Right cardiac atrium (tissue), 5 donors: ENCODE data around the gene LAMA4. TPM values are rescaled to one million over a fixed set of nuclear protein-coding genes. Genes with fewer than 3 reads are reported as not detected.
A peak's percentile ranks its signal among the peaks of the same experiment; 100 is the strongest.

Source experiments
- ATAC-seq, 2 donors: fragments of 200-7000 bp; cut with Tn5 transposase; one replicate each; pipeline versions ENCODE4 v1.8.0 to v1.9.1; 2020; ENCODE audit warnings: moderate library complexity in 2 of 2, mild to moderate bottlenecking in 1 of 2
- DNase-seq, 3 donors: peaks; one replicate each; pipeline ENCODE4 v3.0.0-alpha.2; 2020
- H3K27ac ChIP-seq: one replicate; pipeline ENCODE4 v1.5.1; 2013; ENCODE audit warnings: mild to moderate bottlenecking, low read length, control low read depth, moderate library complexity
- H3K27me3 ChIP-seq: one replicate; pipeline ENCODE4 v1.6.1; 2013; ENCODE audit not compliant: control insufficient read depth, insufficient read depth
- H3K4me1 ChIP-seq: one replicate; pipeline ENCODE4 v1.6.1; 2013; ENCODE audit warnings: low read length; ENCODE audit not compliant: control insufficient read depth, insufficient read depth
- H3K4me3 ChIP-seq: one replicate; pipeline ENCODE4 v1.5.1; 2013; ENCODE audit warnings: low read length, control low read depth
- H3K9me3 ChIP-seq: one replicate; pipeline ENCODE4 v1.6.1; 2013; ENCODE audit warnings: low read length; ENCODE audit not compliant: control insufficient read depth
- WGBS: extraction: QIAGEN DNeasy Blood & Tissue Kit; methylation state at CpG from one replicate; pipeline ENCODE4 v1.1.7; 2013; 5-methylcytosine and 5-hydroxymethylcytosine counted together
- intact Hi-C, 4 donors: fragments of 100-400 bp; cut with DNase I; formaldehyde crosslinking; loops; one replicate each; pipeline versions ENCODE4 v1.11.0 to v1.14.0; 2022 to 2023
- polyA plus RNA-seq: library from polyadenylated mRNA; stranded (reverse); fragments of 200-250 nt; gene quantifications from one replicate; pipeline ENCODE4 v1.2.3, GENCODE V29; 2013
- total RNA-seq, 4 donors: library from RNA; stranded (reverse); fragmentation: NEBNext Ultra II Directional; extraction: Animal tissue kit (Norgen Biotek cat#: 25700); gene quantifications; one replicate each; pipeline ENCODE4 v1.2.1, GENCODE V29; 2021
- donor health status: healthy with polysubstance abuse.
- donor health status: DM: no; HTN: yes; CAD: no.
- donor health status: DM: no; HTN: no; CAD: no.
- donor health status: DM: no; HTN: yes; CAD: no; lungs with severe emphysema.
- donor health status: DM: yes; HTN: yes; CAD: no.

The LAMA4 gene
- total and polyA plus RNA-seq, 5 donors: 24.2 to 45.8 (median 33.3) TPM

- ATAC-seq (no peak), DNase-seq (no peak)
- H3K4me1 ChIP-seq: peaks cover 4% of the 10 kb centered on the region
- H3K27ac ChIP-seq: no peak overlapping the region
- no peak overlapping the region for H3K4me3 ChIP-seq
- H3K27me3 ChIP-seq: no peaks in the 10 kb centered on the region
- intact Hi-C loops: loop anchor here (5.0 to 10.0 kb wide), 6 partner anchors 70 to 190 kb away; partner anchors contain the start of gene LAMA4 (in 1 of the 4)
- no peaks in the 10 kb centered on the region for H3K9me3 ChIP-seq
- WGBS: 85% methylated on average over 9 of the region's 9 CpGs
Measured at GRCh38 chr6:112184951-112185350, 69.4 kb downstream of the LAMA4 start.

- DNase-seq (no peak), ATAC-seq (no peak)
- Histone ChIP-seq H3K4me1 (no peaks in the 10 kb centered on the region), H3K27me3 (no peaks in the 10 kb centered on the region), H3K4me3 (no peak overlapping the region), H3K9me3 (no peaks in the 10 kb centered on the region), H3K27ac (no peak overlapping the region)
- 66% methylated on average over 3 of the region's 3 CpGs for WGBS
- intact Hi-C loops: loop anchor here (5.0 to 10.0 kb wide), 6 partner anchors 72 to 192 kb away; partner anchors contain the start of gene LAMA4 (in 1 of the 4)
Measured at GRCh38 chr6:112183271-112183671, 71.1 kb downstream of the LAMA4 start.

GRCh38 chr6:112181130-112181529 lies 73.2 kb downstream of the LAMA4 start:
- intact Hi-C loops: loop anchor here (2.0 to 10.0 kb wide), 8 partner anchors 74 to 194 kb away; partner anchors contain the start of gene LAMA4 (in 1 of the 4)
- ATAC-seq (peak in 1 of 2 donors; percentile 48), DNase-seq (no peak)
- Histone ChIP-seq H3K4me1 (no peaks in the 10 kb centered on the region), H3K4me3 (no peak overlapping the region), H3K9me3 (no peaks in the 10 kb centered on the region), H3K27me3 (no peaks in the 10 kb centered on the region), H3K27ac (no peak overlapping the region)
- WGBS: 57% methylated on average over 5 of the region's 5 CpGs

GRCh38 chr6:112180095-112180820 lies 74.1 kb downstream of the LAMA4 start:
- 61% methylated on average over 6 of the region's 6 CpGs for WGBS
- intact Hi-C loops: loop anchor here (2.0 to 10.0 kb wide), 8 partner anchors 75 to 195 kb away; partner anchors contain the start of gene LAMA4 (in 1 of the 4)
- no peaks in the 10 kb centered on the region for H3K9me3 ChIP-seq
- H3K4me3 ChIP-seq: no peak overlapping the region
- no peaks in the 10 kb centered on the region for H3K27me3 ChIP-seq
- no peak overlapping the region for H3K27ac ChIP-seq
- H3K4me1 ChIP-seq: no peaks in the 10 kb centered on the region
- DNase-seq: no peak
- ATAC-seq: peak; percentile 65 to 72

- H3K27ac ChIP-seq: no peak overlapping the region
- intact Hi-C loops: loop anchor here (2.0 to 10.0 kb wide), 8 partner anchors 75 to 195 kb away; partner anchors contain the start of gene LAMA4 (in 1 of the 4)
- no peak for ATAC-seq
Measured at GRCh38 chr6:112179631-112180030, 74.7 kb downstream of the LAMA4 start.

GRCh38 chr6:112178846-112179245 lies 75.5 kb downstream of the LAMA4 start:
- Histone ChIP-seq H3K9me3 (no peaks in the 10 kb centered on the region), H3K27ac (no peak overlapping the region), H3K27me3 (no peaks in the 10 kb centered on the region), H3K4me3 (no peak overlapping the region), H3K4me1 (no peaks in the 10 kb centered on the region)
- intact Hi-C loops: no loop called here
- ATAC-seq: no peak
- no peak for DNase-seq
- WGBS: 87% methylated on average over 2 of the region's 2 CpGs

More at GRCh38 chr6:112179631-112180030, 74.7 kb downstream of the LAMA4 start:
- no peaks in the 10 kb centered on the region for H3K9me3 ChIP-seq
- 81% methylated on average over 3 of the region's 3 CpGs for WGBS
- DNase-seq: no peak
- H3K4me1 ChIP-seq: no peaks in the 10 kb centered on the region
- no peaks in the 10 kb centered on the region for H3K27me3 ChIP-seq
- no peak overlapping the region for H3K4me3 ChIP-seq

GRCh38 chr6:112177092-112177491 lies 77.3 kb downstream of the LAMA4 start:
- no peak for ATAC-seq
- Histone ChIP-seq H3K4me1 (no peaks in the 10 kb centered on the region), H3K27me3 (no peaks in the 10 kb centered on the region), H3K27ac (no peak overlapping the region), H3K9me3 (no peaks in the 10 kb centered on the region), H3K4me3 (no peak overlapping the region)
- intact Hi-C loops: no loop called here
- 98% methylated on average over 1 of the region's 1 CpG for WGBS
- no peak for DNase-seq

- no peak overlapping the region for H3K4me3 ChIP-seq
- no peaks in the 10 kb centered on the region for H3K4me1 ChIP-seq
- ATAC-seq: no peak
- no peak overlapping the region for H3K27ac ChIP-seq
- intact Hi-C loops: no loop called here
- H3K9me3 ChIP-seq: no peaks in the 10 kb centered on the region
- DNase-seq: no peak
- no peaks in the 10 kb centered on the region for H3K27me3 ChIP-seq
- 58% methylated on average over 4 of the region's 4 CpGs for WGBS
Measured at GRCh38 chr6:112176175-112176574, 78.2 kb downstream of the LAMA4 start.

GRCh38 chr6:112173221-112173804 lies 81.1 kb downstream of the LAMA4 start:
- no peak for ATAC-seq

GRCh38 chr6:112172540-112172939 lies 81.8 kb downstream of the LAMA4 start:
- Histone ChIP-seq H3K27ac (no peak overlapping the region), H3K4me1 (no peaks in the 10 kb centered on the region), H3K4me3 (no peak overlapping the region), H3K9me3 (no peaks in the 10 kb centered on the region), H3K27me3 (no peaks in the 10 kb centered on the region)
- peak in 1 of 2 donors; percentile 32 for ATAC-seq
- intact Hi-C loops: no loop called here
- no peak for DNase-seq
- WGBS: 66% methylated on average over 7 of the region's 7 CpGs

More at GRCh38 chr6:112173221-112173804, 81.1 kb downstream of the LAMA4 start:
- DNase-seq: no peak
- Histone ChIP-seq H3K9me3 (no peaks in the 10 kb centered on the region), H3K27ac (no peak overlapping the region), H3K27me3 (no peaks in the 10 kb centered on the region), H3K4me3 (no peak overlapping the region), H3K4me1 (no peaks in the 10 kb centered on the region)
- 69% methylated on average over 2 of the region's 2 CpGs for WGBS
- intact Hi-C loops: no loop called here

- H3K4me1 ChIP-seq: no peaks in the 10 kb centered on the region
- H3K4me3 ChIP-seq: no peak overlapping the region
- H3K27ac ChIP-seq: no peak overlapping the region
- no peaks in the 10 kb centered on the region for H3K27me3 ChIP-seq
- DNase-seq (no peak), ATAC-seq (no peak)
- no peaks in the 10 kb centered on the region for H3K9me3 ChIP-seq
- intact Hi-C loops: no loop called here
- 91% methylated on average over 1 of the region's 1 CpG for WGBS
Measured at GRCh38 chr6:112169541-112169940, 84.8 kb downstream of the LAMA4 start.
